GM21619 (cell line): ENCODE results near the gene NRCAM.
"Not testable (repeated sequence)": the region's sequence is repeated elsewhere in the genome, so short reads cannot be mapped to it uniquely, and the experiment has no call there.

Experiments
- ATAC-seq: cut with Tn5 transposase; IDR thresholded peaks from one replicate; pipeline ENCODE4 v1.9.1; 2021; ENCODE audit not compliant: unreplicated experiment

NRCAM gene

GRCh38 chr7:108403597-108404217, 52.5 kb downstream of the NRCAM start:
- ATAC-seq, result no peak

- ATAC-seq, result no peak
Measured at GRCh38 chr7:108402865-108403264, 53.4 kb downstream of the NRCAM start.

DNA sequence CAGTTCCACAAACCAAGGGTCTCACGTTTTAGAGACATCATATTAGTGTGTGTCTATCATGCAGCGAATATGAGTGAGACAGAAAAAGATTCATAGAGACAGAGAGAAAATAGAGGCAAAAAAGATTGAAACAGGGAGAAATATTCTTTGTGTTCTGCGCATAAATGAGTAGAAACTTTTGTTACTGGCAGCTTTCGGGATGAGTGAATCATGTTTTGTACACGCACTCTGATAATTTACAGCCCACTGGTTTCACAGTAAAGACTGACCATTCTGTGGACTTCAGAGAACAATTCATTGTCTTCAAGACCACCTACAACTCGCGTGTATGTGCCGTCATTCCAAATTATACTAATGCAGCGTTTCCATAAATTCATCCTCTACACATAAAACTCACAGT, 60.2 kb downstream of the NRCAM start:
- ATAC-seq, result no peak

GRCh38 chr7:108395426-108395825, 60.8 kb downstream of the NRCAM start:
- ATAC-seq, result no peak

GRCh38 chr7:108393097-108393496, 63.1 kb downstream of the NRCAM start:
- not testable (repeated sequence) for ATAC-seq

GRCh38 chr7:108387686-108388085, 68.5 kb downstream of the NRCAM start:
- ATAC-seq, result not testable (repeated sequence)

DNA sequence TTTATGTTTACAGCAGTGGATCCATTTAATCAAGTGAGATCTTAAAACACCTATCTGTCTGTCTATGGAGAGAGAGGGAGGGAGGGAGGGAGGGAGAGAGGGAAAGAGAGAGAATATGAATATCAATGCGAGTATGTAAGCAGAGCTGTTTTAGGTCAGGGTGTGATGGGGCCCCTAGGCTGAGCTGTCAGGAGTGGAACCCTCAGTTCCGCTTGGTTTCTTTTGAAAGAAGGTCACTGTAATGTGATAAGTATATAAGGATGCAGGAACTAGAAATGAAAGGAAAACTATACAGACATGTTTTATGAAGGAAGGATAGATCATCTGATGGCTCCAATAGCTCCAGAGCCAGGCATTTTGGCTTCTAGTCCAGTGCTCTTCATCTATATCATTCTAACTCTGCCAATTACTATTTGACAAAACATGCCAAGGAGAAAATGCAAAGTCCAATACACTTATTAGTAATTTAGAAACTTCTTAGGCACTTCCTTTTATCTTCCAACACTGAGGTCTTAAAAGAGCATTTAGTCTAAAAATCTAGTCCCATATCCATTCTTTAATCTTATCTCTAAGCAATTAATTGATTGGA, 70.3 kb downstream of the NRCAM start:
- ATAC-seq, result no peak

DNA sequence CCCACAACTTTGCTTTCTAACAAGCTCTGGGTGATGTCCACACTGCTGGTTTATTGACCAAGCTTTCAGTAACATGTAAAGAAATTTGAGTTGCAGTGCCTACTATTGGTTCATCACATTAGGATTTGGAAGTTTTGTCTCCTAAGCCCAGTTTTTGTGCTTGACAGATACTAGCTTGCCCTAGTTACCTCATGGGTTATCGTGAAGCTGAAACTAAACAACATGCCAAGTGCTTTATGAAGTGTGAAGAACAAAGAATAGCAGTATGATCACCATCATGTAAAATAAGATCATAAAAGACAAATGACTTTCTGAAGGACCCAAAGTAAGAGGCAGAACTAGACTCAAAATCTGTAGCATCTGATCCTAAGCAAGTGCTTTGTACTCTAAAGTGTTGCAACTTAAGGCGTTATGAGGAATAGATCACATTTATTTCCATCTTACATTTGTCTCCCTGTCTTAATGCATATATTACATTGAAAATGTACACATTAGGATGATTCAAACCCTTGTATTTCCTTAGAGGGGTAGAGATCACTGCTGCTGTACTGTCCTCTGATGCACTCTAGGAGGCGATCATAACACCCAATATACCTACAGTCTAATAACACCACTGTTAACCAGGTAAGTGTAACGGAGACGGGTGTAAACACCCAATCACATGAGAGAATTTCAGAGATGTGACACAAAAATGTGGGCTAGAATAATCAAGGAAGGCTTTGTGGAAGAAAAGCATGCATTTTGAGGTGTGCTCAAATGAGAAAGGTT, 71.3 kb downstream of the NRCAM start:
- ATAC-seq, result peak; percentile 58

GRCh38 chr7:108382932-108383331, 73.3 kb downstream of the NRCAM start:
- no peak for ATAC-seq

DNA sequence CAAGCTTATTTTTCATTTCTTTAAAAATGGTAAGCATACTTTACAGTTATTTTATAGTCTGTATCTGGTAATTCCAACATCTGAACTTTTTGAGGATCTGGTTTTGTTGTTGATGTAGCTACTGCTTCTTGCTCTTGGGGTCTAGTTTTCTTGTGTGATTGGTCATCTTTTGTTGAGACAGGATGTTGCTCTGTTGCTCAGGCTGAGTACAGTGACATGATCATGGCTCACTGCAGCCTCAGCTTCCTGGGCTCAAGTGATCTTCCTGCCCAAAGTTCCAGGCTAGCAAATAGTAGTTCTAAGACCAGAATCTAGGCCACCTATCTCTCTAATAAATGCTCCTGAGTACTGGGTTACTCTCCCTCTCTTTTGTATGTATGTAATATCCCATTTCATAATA, 75.7 kb downstream of the NRCAM start:
- ATAC-seq, result no peak

GRCh38 chr7:108376206-108376605, 80.0 kb downstream of the NRCAM start:
- ATAC-seq, result no peak

- no peak for ATAC-seq
Measured at GRCh38 chr7:108375668-108376067, 80.6 kb downstream of the NRCAM start.

DNA sequence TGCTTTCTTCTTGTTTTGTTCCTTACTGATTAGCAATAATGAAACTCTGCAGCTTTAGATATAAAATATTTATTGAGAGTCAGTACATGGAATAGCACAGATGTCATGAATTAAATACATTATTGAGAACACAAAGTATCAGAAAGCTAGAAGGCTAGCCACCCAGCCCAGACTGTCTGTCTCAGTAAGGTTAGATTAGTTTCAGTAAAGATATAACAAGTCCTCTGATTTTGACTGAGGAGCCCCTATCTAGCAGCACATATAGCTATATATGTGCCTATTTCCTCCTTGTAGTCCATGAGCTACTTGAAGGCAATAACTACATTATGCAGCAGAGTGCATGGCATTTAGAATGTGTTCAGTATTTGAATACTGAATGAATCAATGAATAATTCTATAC, 81.3 kb downstream of the NRCAM start:
- ATAC-seq, result no peak

DNA sequence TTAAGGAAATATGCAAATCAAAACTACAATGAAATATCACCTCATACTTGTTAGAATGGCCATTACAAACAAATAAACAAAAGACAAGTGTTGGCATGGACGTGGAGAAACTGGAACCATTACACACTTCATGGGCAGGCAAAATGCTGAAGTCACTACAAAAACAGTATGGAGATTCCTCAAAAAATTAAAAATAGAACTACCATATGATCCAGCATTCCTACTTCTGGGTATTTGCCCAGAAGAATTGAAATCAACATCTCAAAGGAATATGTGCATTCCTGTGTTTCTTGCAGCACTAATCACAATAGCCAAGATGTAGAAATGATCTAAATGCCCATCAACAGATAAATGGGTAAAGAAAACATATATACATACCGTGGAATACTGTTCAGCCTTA, 83.6 kb downstream of the NRCAM start:
- ATAC-seq, result no peak

DNA sequence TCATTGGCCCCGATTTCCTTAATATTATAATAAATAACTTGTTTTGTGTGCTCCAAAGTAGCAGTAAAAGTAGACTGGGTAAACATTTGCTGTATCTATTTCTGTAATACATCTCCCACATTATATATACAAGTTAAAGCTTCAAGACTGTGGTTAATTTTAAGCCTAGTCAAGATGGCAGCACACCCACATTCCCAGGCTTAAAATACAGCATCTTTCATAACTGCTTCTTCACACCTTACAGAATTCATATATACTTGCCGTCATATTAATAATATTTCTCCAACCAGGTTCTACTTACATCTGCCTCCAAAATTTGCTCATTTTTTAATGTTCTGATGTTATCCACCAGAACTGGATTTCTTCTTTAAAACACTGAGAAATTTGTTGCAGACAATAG, 85.6 kb downstream of the NRCAM start:
- no peak for ATAC-seq

- no peak for ATAC-seq
Measured at GRCh38 chr7:108368466-108368865, 87.8 kb downstream of the NRCAM start.

DNA sequence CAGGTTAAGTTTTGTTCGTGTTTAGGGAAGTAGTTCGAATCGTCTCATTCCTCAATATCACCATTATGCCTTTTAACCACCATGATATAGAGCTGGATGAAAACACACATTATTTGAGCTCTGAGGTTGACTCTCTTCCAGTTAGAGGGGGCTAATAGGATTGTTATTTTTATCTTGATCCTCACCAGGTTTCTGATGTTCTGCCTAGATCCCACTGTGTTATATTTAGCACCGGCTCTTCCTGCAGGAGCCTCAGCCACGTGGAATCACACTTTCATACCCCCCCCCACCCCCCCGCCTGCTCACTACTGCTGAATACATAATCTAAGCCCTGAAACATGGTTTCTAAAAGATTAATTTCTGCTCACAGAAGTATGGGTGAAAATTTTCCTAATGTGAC, 88.3 kb downstream of the NRCAM start:
- no peak for ATAC-seq

- ATAC-seq, result no peak
Measured at GRCh38 chr7:108367314-108367713, 88.9 kb downstream of the NRCAM start.

- no peak for ATAC-seq
Measured at GRCh38 chr7:108363659-108364058, 92.6 kb downstream of the NRCAM start.

DNA sequence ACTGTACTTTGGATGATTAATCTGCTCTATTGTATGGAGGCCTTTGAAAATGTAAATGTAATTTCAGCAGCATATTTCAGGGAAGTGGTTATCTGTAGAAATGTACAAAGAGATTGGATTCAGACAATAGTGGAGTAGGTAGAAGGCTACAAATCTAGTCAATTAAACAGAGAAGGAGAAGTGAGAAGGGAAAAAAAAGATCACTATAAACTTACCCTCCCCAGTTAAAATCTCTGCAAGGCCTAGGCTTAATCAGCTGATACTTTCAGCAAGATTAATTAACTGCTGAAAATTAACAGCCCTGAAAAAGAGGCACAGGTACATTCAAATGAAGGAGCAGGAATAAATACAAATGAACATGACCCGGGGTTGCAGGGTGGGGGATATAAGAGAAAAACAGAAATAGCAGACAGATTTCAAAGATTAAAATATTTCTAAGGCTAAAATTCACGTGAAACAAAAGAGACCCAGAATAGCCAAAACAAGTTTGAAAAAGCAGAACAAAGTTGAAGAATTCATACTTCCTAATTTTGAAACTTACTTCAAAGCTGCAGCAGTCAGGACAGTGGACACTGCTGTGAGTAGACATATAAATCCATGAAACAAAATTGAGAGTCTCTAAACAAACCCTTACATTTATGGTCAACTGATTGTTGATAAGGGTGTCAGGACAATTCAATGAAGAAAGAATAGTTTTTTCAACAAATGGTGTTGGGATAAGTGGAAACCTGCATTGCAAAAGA, 96.0 kb downstream of the NRCAM start:
- no peak for ATAC-seq

- no peak for ATAC-seq
Measured at GRCh38 chr7:108358553-108358952, 97.7 kb downstream of the NRCAM start.

GRCh38 chr7:108351729-108352131, 104.5 kb downstream of the NRCAM start:
- no peak for ATAC-seq
